HG02759 (cell line): ENCODE measurements around the gene PCIF1.
"Not testable (repeated sequence)": the region's sequence is repeated elsewhere in the genome, so short reads cannot be mapped to it uniquely, and the experiment has no call there.

Source experiments
- ATAC-seq: cut with Tn5 transposase; IDR thresholded peaks from one replicate; pipeline ENCODE4 v1.9.1; 2021; ENCODE audit warnings: mild to moderate bottlenecking, moderate library complexity; ENCODE audit not compliant: unreplicated experiment

PCIF1 gene

GRCh38 chr20:45946149-45946970 lies 11.9 kb downstream of the PCIF1 start:
- no peak for ATAC-seq

DNA sequence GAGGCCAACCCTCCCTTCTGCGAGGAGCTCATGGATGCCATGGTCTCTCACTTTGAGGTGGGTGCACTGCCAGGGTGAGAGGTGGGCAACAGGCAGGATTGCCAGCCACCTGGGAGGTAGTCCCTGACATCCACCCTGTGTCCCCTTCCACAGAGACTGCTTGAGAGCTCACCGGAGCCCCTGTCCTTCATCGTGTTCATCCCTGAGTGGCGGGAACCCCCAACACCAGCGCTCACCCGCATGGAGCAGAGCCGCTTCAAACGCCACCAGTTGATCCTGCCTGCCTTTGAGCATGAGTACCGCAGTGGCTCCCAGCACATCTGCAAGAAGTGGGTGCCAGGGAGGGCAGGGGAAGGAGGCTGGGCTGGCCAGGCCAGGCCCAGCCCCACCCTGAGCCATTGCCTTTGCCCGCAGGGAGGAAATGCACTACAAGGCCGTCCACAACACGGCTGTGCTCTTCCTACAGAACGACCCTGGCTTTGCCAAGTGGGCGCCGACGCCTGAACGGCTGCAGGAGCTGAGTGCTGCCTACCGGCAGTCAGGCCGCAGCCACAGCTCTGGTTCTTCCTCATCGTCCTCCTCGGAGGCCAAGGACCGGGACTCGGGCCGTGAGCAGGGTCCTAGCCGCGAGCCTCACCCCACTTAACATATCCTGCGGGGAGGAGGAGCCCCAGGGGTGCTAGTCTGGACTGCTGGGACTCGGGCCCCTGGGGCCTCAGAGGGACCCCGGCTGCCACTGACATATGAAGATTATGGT lies 12.8 kb downstream of the PCIF1 start:
- no peak for ATAC-seq

DNA sequence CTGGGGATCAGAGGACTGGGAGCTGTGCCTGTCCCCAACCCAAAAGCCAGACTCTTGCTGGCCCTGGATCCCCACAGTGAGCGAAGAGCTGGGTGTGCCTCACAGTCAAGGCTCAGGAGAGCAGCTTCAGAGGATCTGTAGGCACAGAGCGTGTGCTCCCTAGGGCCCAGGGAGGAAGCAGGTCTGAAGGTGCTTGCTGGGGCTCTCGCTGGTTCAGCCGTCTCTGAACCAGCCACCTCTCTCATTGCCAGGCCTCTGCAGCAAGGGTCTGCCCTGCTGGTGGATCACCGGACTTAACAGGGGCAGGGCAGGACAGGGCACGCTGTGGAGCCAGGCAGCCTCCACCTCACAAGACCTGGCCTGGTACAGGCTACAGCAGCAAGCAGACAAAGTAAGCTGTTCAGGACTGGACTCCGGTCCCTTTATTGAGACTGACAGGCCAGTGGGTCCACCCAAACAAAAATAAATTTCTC lies 13.8 kb downstream of the PCIF1 start:
- no peak for ATAC-seq

DNA sequence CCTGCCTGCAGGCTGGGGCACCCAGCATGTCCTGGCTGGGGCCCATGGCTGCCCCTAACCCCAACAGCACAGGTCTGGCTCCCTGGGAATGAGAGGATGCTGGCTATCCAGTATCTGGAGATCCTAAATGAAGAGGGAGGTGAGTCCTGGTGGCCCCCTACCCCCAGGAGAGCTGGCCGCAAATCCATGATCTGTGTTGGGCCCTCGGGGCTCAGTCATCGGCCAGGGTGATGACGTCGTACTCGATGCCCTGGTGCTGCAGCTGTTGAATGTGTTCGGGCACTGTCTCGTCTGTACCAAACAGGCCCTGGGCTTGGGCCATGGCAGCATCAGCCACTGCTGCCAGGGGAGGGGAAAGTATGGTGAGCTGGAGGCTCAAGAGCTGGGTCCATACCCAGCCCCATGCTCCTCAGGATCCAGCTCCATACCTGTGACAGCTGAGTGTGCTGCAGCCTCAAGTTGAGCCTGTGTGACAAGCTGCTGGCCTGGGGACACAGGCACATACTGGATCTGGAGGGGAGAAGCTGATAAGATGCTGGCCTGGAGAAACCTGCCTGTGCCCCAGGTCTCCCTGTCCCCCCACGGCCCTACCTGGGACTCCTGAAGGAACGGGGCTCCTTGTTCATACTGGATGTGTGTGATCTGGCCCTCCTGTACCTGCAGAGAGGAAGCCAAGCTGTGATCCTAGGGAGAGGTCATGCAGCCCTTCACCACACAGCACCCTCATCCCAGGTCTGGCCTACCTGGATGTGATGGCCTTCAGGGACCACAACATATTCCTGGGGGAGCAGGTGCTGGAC lies 14.5 kb downstream of the PCIF1 start:
- ATAC-seq: no peak

- ATAC-seq: no peak
Measured at GRCh38 chr20:45949542-45950329, 15.3 kb downstream of the PCIF1 start.

- no peak for ATAC-seq
Measured at GRCh38 chr20:45950330-45950646, 15.8 kb downstream of the PCIF1 start.

- no peak for ATAC-seq
Measured at GRCh38 chr20:45951925-45952834, 17.7 kb downstream of the PCIF1 start.

DNA sequence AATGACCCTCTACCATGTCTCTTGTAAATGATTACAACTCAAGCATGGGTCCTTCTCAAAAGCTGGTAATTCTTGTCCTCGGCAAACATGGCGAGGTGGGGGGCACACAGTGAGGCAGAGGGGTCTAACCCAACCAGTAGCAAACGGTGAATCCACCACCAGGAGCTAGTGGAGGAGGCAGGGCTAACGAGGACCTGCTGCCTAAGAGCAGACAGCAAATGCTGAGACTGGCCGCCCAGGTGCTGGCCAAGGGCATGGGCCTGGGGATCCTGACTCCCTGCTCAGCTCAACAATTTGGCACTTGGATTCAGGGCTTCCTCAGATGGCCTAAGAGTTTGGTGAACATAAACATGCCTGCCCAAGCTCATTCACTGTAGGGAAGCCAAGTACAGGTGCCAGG lies 18.4 kb downstream of the PCIF1 start:
- ATAC-seq: no peak

GRCh38 chr20:45953672-45954071 lies 19.2 kb downstream of the PCIF1 start:
- ATAC-seq: no peak

DNA sequence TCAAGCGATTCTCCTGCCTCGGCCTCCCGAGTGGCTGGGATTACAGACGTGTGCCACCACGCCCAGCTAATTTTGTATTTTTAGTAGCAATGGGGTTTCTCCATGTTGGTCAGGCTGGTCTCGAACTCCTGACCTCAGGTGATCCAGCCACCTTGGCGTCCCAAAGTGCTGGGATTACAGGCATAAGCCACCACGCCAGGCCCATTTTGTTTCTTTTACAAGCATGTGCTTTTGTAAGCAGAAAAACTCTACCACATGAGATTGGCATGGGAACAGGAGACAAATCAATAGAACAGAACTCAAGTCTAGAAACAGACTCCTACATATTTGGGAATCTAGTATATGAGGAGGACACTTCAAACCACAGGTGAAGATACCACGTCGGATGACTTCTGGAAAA lies 21.8 kb downstream of the PCIF1 start:
- ATAC-seq: not testable (repeated sequence)

DNA sequence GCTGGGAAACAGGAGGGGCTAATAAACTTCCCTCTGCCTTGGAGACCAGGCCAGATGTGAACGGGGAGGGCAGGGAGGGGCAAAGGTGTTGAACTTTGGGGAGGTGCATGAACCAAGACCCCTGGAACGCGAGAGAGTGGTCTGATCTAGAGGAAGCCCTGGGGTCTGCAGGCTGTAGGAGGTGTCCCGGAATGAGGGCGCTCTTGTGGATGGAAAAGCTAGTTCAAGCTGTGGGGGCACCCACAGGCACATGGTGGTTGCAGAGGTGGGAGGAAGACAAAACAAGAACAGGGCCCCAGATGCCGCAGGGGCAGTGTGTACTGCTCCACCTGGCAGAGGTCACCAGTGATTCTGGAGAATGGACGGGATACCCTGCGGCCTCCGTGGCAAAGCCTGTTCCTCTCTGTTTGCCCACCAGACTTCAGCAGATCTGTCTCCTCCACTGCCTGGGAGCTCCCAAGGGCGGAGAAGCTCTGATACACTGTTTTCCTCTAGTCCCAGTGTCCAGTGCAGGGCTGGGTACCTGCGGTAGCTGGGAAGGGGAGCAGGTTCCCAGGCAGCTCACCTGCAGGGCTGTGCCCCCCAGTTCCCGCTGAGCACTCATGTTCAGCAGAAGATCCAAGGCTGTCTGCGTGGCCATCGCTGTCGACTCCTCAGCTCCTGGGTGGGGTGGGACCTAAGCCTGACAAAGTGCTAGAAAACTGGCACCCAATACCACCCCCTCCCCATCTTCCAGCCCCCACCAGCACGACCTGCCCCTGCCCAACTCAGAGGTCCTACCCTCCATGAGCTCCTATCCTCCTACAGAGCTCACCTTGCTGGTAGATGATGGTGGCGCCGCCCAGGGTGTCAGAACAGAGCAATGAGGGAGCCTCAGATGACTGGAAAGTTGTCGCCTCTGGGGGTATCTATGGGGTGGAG lies 22.8 kb downstream of the PCIF1 start:
- ATAC-seq: no peak

DNA sequence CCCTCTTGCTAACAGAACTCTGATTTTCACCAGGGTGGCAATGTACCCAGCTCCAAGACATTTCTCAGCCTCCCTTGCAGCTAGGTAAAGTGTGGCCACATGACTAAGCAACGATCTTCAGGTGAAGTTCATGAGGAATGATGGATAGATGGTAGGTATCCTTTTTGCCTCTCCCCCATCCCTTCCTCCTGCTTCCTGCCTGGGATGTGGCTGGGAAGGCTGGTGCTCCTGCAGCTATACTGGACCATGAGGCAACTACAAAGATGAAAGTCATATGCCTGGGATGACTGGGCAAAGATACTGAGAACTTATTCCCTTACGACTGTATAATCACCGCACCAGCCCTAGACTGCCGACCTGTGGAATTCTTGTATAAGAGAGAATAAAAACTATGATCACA lies 24.1 kb downstream of the PCIF1 start:
- no peak for ATAC-seq

GRCh38 chr20:45959126-45959525 lies 24.6 kb downstream of the PCIF1 start:
- no peak for ATAC-seq

GRCh38 chr20:45959956-45960630 lies 25.6 kb downstream of the PCIF1 start:
- no peak for ATAC-seq

GRCh38 chr20:45962031-45962755 lies 27.7 kb downstream of the PCIF1 start:
- no peak for ATAC-seq

DNA sequence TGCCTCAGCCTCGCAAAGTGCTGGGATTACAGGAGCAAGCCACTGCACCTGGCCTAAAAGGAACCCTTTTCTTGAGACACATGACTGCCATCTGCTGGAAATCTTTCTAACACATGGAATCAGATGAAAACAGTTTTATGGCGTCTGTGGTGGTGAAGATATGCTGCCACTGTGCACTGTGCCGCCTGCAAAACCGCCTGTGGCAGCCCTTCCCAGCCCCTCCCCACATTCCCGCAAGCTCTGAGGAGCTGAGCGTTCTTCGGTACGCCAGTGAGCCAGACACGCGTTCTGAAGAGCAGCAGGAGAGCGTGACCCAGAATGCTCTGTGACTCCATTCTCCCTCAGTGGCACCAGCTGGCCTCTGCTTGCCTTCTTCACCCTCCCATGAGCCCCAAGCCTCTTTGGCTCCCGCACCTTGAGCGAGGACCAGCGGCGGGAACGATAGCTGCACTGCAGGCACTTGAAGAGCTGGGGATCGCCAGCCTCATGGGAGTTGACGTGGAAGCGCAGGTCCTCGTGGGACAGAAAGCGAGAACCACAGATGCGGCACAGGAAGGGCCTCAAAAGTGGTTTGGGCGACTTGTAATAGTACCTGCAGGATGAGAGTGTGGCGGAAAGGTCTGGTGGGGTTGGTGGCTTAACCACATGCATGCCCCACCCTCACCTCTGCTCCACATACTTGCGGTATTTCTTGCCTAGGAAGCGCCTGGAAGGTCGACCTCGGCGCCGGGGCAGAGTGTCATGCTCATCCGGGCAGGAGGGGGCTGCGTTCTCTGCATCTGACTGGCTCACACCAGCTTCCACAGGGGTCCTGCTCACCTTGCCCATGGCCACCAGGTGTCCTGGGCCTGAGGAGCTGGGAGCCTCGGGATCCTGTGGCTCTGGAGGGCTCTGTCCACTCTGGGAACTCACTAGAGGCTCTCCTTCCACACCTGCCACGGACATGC lies 28.8 kb downstream of the PCIF1 start:
- no peak for ATAC-seq
